Measurements from ENCODE around the gene STK32A. TPM values are rescaled to one million over a fixed set of nuclear protein-coding genes. Genes with fewer than 3 reads are reported as not detected.

Gene STK32A
- total RNA-seq, 2 donors from 2014 or later, result 0.64 to 12.9 TPM

DNA sequence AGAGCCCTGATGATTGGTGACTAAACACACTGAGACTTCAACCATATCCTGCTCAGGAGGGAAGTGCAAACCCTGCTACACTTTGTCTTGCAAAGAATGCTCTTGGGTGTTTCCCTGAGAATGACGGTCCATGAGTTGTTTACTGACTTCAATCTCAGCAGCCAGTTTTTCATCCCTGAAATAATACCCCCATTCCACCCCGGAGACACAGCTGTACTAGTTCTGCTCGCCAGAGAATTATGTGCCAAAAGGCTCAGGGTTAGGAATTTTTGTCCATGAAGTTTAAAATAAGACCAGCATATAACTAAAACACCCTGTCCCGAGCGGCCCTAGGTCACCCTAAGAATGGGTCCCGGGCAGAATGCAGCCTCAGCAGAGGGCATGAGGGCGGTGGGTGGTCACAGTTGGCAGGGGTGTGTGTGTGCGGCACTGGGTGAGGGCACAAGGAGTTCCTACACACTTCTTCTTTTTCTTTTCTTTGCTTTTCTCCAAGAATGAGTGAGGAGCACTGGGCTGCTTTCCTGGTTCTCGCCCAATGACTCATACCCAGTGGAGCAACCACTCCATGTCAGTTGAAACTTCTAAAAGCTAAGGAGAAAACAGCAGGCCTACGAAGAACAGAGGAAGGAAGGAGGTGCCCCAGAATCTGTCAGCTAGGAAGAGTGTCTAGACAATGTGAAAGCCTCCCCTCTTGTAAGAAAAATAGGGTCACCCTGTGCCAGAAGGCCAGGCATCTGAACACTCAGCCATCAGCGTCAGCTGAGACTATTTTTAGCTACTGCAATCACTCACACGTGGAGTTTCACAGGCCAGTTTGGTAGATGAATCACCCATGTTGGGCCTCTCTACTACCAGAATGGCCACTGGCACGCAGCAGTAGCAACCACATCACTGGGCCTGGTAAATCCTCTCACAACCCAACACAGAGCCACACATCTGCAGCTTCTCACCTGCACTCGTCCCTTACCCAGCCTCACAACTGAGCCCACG lies 169.1 kb downstream of the STK32A start:
- TF ChIP-seq, protein P1, sequence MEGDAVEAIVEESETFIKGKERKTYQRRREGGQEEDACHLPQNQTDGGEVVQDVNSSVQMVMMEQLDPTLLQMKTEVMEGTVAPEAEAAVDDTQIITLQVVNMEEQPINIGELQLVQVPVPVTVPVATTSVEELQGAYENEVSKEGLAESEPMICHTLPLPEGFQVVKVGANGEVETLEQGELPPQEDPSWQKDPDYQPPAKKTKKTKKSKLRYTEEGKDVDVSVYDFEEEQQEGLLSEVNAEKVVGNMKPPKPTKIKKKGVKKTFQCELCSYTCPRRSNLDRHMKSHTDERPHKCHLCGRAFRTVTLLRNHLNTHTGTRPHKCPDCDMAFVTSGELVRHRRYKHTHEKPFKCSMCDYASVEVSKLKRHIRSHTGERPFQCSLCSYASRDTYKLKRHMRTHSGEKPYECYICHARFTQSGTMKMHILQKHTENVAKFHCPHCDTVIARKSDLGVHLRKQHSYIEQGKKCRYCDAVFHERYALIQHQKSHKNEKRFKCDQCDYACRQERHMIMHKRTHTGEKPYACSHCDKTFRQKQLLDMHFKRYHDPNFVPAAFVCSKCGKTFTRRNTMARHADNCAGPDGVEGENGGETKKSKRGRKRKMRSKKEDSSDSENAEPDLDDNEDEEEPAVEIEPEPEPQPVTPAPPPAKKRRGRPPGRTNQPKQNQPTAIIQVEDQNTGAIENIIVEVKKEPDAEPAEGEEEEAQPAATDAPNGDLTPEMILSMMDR (IDR thresholded peaks at IDR 0.05), result no peak
- peak; percentile 26 for TF ChIP-seq POLR2AphosphoS5 (IDR thresholded peaks at IDR 0.05)
- TF ChIP-seq POLR2A (IDR thresholded peaks at IDR 0.05), result no peak
- Histone ChIP-seq H3K36me3 (no peaks in the 10 kb centered on the region), H3K4me1 (replicated peaks) (no peaks in the 10 kb centered on the region), H3K4me3 (no peak overlapping the region), H3K27me3 (replicated peaks; ENCODE audit: insufficient read depth) (no peaks in the 10 kb centered on the region), H3K9me3 (no peaks in the 10 kb centered on the region), H3K27ac (peak overlapping the region; percentile 71)
- DNase-seq (ENCODE audit: low spot score), result peak; percentile 6
- 59% methylated on average over 15 of the region's 15 CpGs for WGBS
- intact Hi-C loops (cut with DNase I), result no loop called here

DNA sequence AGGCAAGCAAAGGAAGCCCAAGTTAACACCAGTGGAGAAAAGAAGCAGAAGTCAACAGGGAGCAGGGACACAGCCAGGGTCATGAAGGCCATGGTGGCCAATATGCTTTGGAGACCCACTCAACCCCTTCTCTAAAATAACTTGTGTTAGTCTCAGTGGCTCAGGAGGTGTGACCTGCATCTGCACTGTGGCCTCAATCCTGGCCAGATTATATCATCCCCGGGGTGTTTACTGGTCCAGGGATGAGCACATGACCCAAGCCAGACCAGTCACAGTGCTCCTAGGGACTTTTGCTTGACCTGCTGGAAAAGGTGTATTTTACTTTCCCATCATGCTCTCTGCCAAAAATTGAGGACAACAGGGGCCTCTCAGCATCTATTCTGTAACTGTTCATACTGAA lies 169.9 kb downstream of the STK32A start:
- Histone ChIP-seq H3K4me3 (no peak overlapping the region), H3K36me3 (no peaks in the 10 kb centered on the region), H3K27me3 (replicated peaks; ENCODE audit: insufficient read depth) (no peaks in the 10 kb centered on the region), H3K27ac (peak overlapping the region; percentile 71), H3K9me3 (no peaks in the 10 kb centered on the region), H3K4me1 (replicated peaks) (no peaks in the 10 kb centered on the region)
- DNase-seq (ENCODE audit: low spot score), result no peak
- intact Hi-C loops (cut with DNase I), result no loop called here
- TF ChIP-seq POLR2AphosphoS5 (IDR thresholded peaks at IDR 0.05), result no peak
- TF ChIP-seq, protein P1 (IDR thresholded peaks at IDR 0.05), result no peak
- no peak for TF ChIP-seq POLR2A (IDR thresholded peaks at IDR 0.05)
- WGBS, result 79% methylated on average over 1 of the region's 1 CpG

- 79% methylated on average over 1 of the region's 1 CpG for WGBS
- Histone ChIP-seq H3K4me1 (replicated peaks) (no peaks in the 10 kb centered on the region), H3K4me3 (no peak overlapping the region), H3K27ac (peak overlapping the region; percentile 71), H3K27me3 (replicated peaks; ENCODE audit: insufficient read depth) (no peaks in the 10 kb centered on the region), H3K36me3 (no peaks in the 10 kb centered on the region), H3K9me3 (no peaks in the 10 kb centered on the region)
- TF ChIP-seq, protein P1 (IDR thresholded peaks at IDR 0.05), result no peak
- TF ChIP-seq POLR2A (IDR thresholded peaks at IDR 0.05) (no peak), POLR2AphosphoS5 (IDR thresholded peaks at IDR 0.05) (no peak)
- DNase-seq (ENCODE audit: low spot score), result no peak
- intact Hi-C loops (cut with DNase I), result loop anchor here (2.0 kb wide), 2 partner anchors 36 to 44 kb away; no protein-coding TSS in a partner anchor
These were observed 171.8 kb downstream of the STK32A start for GRCh38 chr5:147406636-147407035.

DNA sequence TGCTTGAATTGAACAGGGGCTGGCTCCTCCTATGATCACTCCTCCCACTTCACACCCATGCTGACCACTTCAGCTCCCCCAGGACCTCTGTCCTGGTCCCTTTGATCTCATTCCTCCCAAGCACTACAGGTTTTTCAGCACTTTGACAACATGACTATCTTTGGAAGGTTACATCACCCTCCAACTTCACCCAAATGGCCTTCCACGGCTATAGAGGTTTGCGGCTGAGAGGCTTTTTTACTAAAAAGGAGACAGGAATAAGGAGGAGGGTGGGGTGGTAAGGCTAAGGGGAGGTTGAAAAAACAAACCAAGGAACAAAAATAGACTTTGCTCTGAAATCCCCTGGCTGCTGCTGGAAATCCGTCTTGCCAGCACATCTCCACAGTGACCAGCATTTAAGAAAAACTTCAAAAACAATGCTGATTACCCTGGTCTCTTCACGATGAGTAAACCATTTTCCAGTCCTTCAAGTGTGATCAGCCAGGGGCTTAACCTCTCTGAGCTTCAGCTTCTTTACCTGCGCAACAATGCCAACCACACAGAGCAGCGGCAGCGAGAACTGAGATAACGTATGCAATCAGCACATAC lies 172.4 kb downstream of the STK32A start:
- TF ChIP-seq POLR2A (IDR thresholded peaks at IDR 0.05) (no peak), POLR2AphosphoS5 (IDR thresholded peaks at IDR 0.05) (peak; percentile 47)
- DNase-seq (ENCODE audit: low spot score), result no peak
- Histone ChIP-seq H3K36me3 (no peaks in the 10 kb centered on the region), H3K4me3 (no peak overlapping the region), H3K4me1 (replicated peaks) (no peaks in the 10 kb centered on the region), H3K27ac (peak overlapping the region; percentile 71), H3K27me3 (replicated peaks; ENCODE audit: insufficient read depth) (no peaks in the 10 kb centered on the region), H3K9me3 (no peaks in the 10 kb centered on the region)
- intact Hi-C loops (cut with DNase I), result loop anchor here (2.0 kb wide), 2 partner anchors 36 to 44 kb away; no protein-coding TSS in a partner anchor
- 73% methylated on average over 8 of the region's 8 CpGs for WGBS

GRCh38 chr5:147408980-147409379 lies 174.2 kb downstream of the STK32A start:
- Histone ChIP-seq H3K27ac (peak overlapping the region in 1 of 2 donors; percentile 28), H3K36me3 (no peaks in the 10 kb centered on the region), H3K27me3 (replicated peaks; ENCODE audit: insufficient read depth) (no peaks in the 10 kb centered on the region), H3K4me3 (no peak overlapping the region), H3K9me3 (no peaks in the 10 kb centered on the region), H3K4me1 (replicated peaks) (no peaks in the 10 kb centered on the region)
- 93% methylated on average over 2 of the region's 2 CpGs for WGBS
- TF ChIP-seq POLR2AphosphoS5 (IDR thresholded peaks at IDR 0.05) (no peak), POLR2A (IDR thresholded peaks at IDR 0.05) (no peak)
- TF ChIP-seq, protein P1 (IDR thresholded peaks at IDR 0.05), result no peak
- intact Hi-C loops (cut with DNase I), result no loop called here
- no peak for DNase-seq (ENCODE audit: low spot score)
